IgD-negative memory B cell (primary cell): Measurements from ENCODE around the gene PHF2. TPM values are rescaled to one million over a fixed set of nuclear protein-coding genes. Genes with fewer than 3 reads are reported as not detected.

ENCODE experiments used
- H3K27ac Mint-ChIP-seq, 3 donors: one replicate each; pipeline ENCODE4 v1.8.0; 2020 to 2022; ENCODE audit warnings: mild to moderate bottlenecking in 3 of 3, mixed read lengths in 3 of 3, moderate library complexity in 1 of 3
- H3K27me3 Mint-ChIP-seq: one replicate; pipeline ENCODE4 v1.8.0; 2021; ENCODE audit warnings: mixed read lengths
- H3K36me3 Mint-ChIP-seq: one replicate; pipeline ENCODE4 v1.8.0; 2020; ENCODE audit warnings: mild to moderate bottlenecking, mixed read lengths
- H3K4me1 Mint-ChIP-seq, 3 donors: one replicate each; pipeline ENCODE4 v1.8.0; 2020 to 2022; ENCODE audit warnings: mixed read lengths in 3 of 3, mild to moderate bottlenecking in 1 of 3
- H3K4me3 Mint-ChIP-seq, 4 donors: one replicate each; pipeline ENCODE4 v1.8.0; 2020 to 2022; ENCODE audit warnings: mild to moderate bottlenecking in 4 of 4, mixed read lengths in 4 of 4, moderate library complexity in 3 of 4
- H3K9me3 Mint-ChIP-seq, 3 donors: one replicate each; pipeline ENCODE4 v1.8.0; 2020 to 2021; ENCODE audit warnings: mixed read lengths in 3 of 3, mild to moderate bottlenecking in 1 of 3
- polyA plus RNA-seq: library from polyadenylated mRNA; unstranded; fragments of 300-500 nt; fragmentation: Illumina TruSeq; gene quantifications from one replicate; pipeline ENCODE4 v1.2.3, GENCODE V29; 2021

The PHF2 gene
- polyA plus RNA-seq, 1 donor from 2014 or later, result 1.6 TPM

- Mint-ChIP-seq H3K27me3 (no peaks in the 10 kb centered on the region), H3K4me3 (no peak overlapping the region), H3K4me1 (no peaks in the 10 kb centered on the region), H3K27ac (no peak overlapping the region), H3K9me3 (no peaks in the 10 kb centered on the region), H3K36me3 (peaks cover 3% of the 10 kb centered on the region)
Observed at GRCh38 chr9:93648181-93648580, 71.8 kb downstream of the PHF2 start.

- Mint-ChIP-seq H3K27me3 (no peaks in the 10 kb centered on the region), H3K9me3 (no peaks in the 10 kb centered on the region), H3K4me1 (no peaks in the 10 kb centered on the region), H3K27ac (no peak overlapping the region), H3K4me3 (no peak overlapping the region), H3K36me3 (peaks cover 3% of the 10 kb centered on the region)
Observed at GRCh38 chr9:93648836-93649235, 72.5 kb downstream of the PHF2 start.

- no peaks in the 10 kb centered on the region for H3K9me3 Mint-ChIP-seq
- H3K4me1 Mint-ChIP-seq, result no peaks in the 10 kb centered on the region
- no peaks in the 10 kb centered on the region for H3K36me3 Mint-ChIP-seq
- no peak overlapping the region for H3K4me3 Mint-ChIP-seq
- no peak overlapping the region for H3K27ac Mint-ChIP-seq
- no peaks in the 10 kb centered on the region for H3K27me3 Mint-ChIP-seq
Observed at GRCh38 chr9:93649610-93650261, 73.4 kb downstream of the PHF2 start.

GRCh38 chr9:93650448-93650847 is 74.1 kb downstream of the PHF2 start:
- Mint-ChIP-seq H3K4me1 (no peaks in the 10 kb centered on the region), H3K36me3 (no peaks in the 10 kb centered on the region), H3K9me3 (no peaks in the 10 kb centered on the region), H3K27ac (no peak overlapping the region), H3K4me3 (no peak overlapping the region), H3K27me3 (no peaks in the 10 kb centered on the region)

- Mint-ChIP-seq H3K36me3 (no peaks in the 10 kb centered on the region), H3K4me1 (no peaks in the 10 kb centered on the region), H3K27me3 (no peaks in the 10 kb centered on the region), H3K4me3 (no peak overlapping the region), H3K9me3 (no peaks in the 10 kb centered on the region), H3K27ac (no peak overlapping the region)
Observed at GRCh38 chr9:93651521-93651950, 75.2 kb downstream of the PHF2 start.

- H3K27ac Mint-ChIP-seq, result peak overlapping the region in 1 of 3 donors; percentile 39
- H3K27me3 Mint-ChIP-seq, result no peaks in the 10 kb centered on the region
- no peaks in the 10 kb centered on the region for H3K9me3 Mint-ChIP-seq
- H3K4me3 Mint-ChIP-seq, result no peak overlapping the region
- no peaks in the 10 kb centered on the region for H3K4me1 Mint-ChIP-seq
- peaks cover 2% of the 10 kb centered on the region for H3K36me3 Mint-ChIP-seq
Observed at GRCh38 chr9:93652604-93653592, 76.5 kb downstream of the PHF2 start.

- Mint-ChIP-seq H3K36me3 (peaks cover 2% of the 10 kb centered on the region), H3K9me3 (no peaks in the 10 kb centered on the region), H3K4me1 (no peaks in the 10 kb centered on the region), H3K27ac (no peak overlapping the region), H3K4me3 (no peak overlapping the region), H3K27me3 (no peaks in the 10 kb centered on the region)
Observed at GRCh38 chr9:93653760-93654159, 77.4 kb downstream of the PHF2 start.

GRCh38 chr9:93654351-93654961 is 78.1 kb downstream of the PHF2 start:
- Mint-ChIP-seq H3K36me3 (peaks cover 2% of the 10 kb centered on the region), H3K27ac (no peak overlapping the region), H3K4me1 (no peaks in the 10 kb centered on the region), H3K27me3 (no peaks in the 10 kb centered on the region), H3K4me3 (no peak overlapping the region), H3K9me3 (no peaks in the 10 kb centered on the region)

- no peaks in the 10 kb centered on the region for H3K9me3 Mint-ChIP-seq
- H3K4me1 Mint-ChIP-seq, result no peaks in the 10 kb centered on the region
- H3K4me3 Mint-ChIP-seq, result no peak overlapping the region
- H3K27ac Mint-ChIP-seq, result no peak overlapping the region
- H3K27me3 Mint-ChIP-seq, result no peaks in the 10 kb centered on the region
- peaks cover 2% of the 10 kb centered on the region for H3K36me3 Mint-ChIP-seq
Observed at GRCh38 chr9:93655621-93656425, 79.4 kb downstream of the PHF2 start.

GRCh38 chr9:93656426-93657239 is 80.2 kb downstream of the PHF2 start:
- Mint-ChIP-seq H3K27ac (no peak overlapping the region), H3K36me3 (peaks cover 2% of the 10 kb centered on the region), H3K4me1 (no peaks in the 10 kb centered on the region), H3K27me3 (no peaks in the 10 kb centered on the region), H3K9me3 (no peaks in the 10 kb centered on the region), H3K4me3 (no peak overlapping the region)

- no peak overlapping the region for H3K4me3 Mint-ChIP-seq
- H3K9me3 Mint-ChIP-seq, result no peaks in the 10 kb centered on the region
- no peaks in the 10 kb centered on the region for H3K27me3 Mint-ChIP-seq
- H3K4me1 Mint-ChIP-seq, result no peaks in the 10 kb centered on the region
- H3K36me3 Mint-ChIP-seq, result peaks cover 2% of the 10 kb centered on the region
- no peak overlapping the region for H3K27ac Mint-ChIP-seq
Observed at GRCh38 chr9:93657331-93658111, 81.1 kb downstream of the PHF2 start.

- peaks cover 2% of the 10 kb centered on the region for H3K36me3 Mint-ChIP-seq
- H3K4me3 Mint-ChIP-seq, result no peak overlapping the region
- no peaks in the 10 kb centered on the region for H3K9me3 Mint-ChIP-seq
- H3K4me1 Mint-ChIP-seq, result no peaks in the 10 kb centered on the region
- no peaks in the 10 kb centered on the region for H3K27me3 Mint-ChIP-seq
- H3K27ac Mint-ChIP-seq, result peak overlapping the region in 1 of 3 donors; percentile 16
Observed at GRCh38 chr9:93658184-93658925, 82.0 kb downstream of the PHF2 start.
